Liver (tissue), 9 donors: ENCODE data around the gene FLT3LG. TPM values are rescaled to one million over a fixed set of nuclear protein-coding genes. Genes with fewer than 3 reads are reported as not detected.

ENCODE experiments used
- DNase-seq: peaks from one replicate; pipeline ENCODE4 v3.0.0-alpha.2; 2017; ENCODE audit warnings: low spot score
- H3K27ac ChIP-seq, 2 donors: one replicate each; pipeline ENCODE4 v1.7.0; 2013; ENCODE audit warnings: inconsistent platforms in 2 of 2, low read length in 2 of 2, control low read depth in 1 of 2, low read depth in 1 of 2, mild to moderate bottlenecking in 1 of 2
- H3K27me3 ChIP-seq, 4 donors: one replicate each; pipeline versions ENCODE4 v1.6.1 to v1.7.0; 2013; ENCODE audit warnings: low read length in 3 of 4, inconsistent platforms in 1 of 4, mild to moderate bottlenecking in 1 of 4, moderate library complexity in 1 of 4; ENCODE audit not compliant: control insufficient read depth in 4 of 4, insufficient read depth in 4 of 4
- H3K36me3 ChIP-seq, 4 donors: one replicate each; pipeline versions ENCODE4 v1.6.1 to v1.7.0; 2013; ENCODE audit warnings: low read length in 3 of 4, mild to moderate bottlenecking in 3 of 4, low read depth in 1 of 4, moderate library complexity in 1 of 4; ENCODE audit not compliant: control insufficient read depth in 4 of 4, insufficient read depth in 3 of 4
- H3K4me1 ChIP-seq, 4 donors: one replicate each; pipeline versions ENCODE4 v1.6.1 to v1.7.0; 2013; ENCODE audit warnings: low read length in 3 of 4, mild to moderate bottlenecking in 3 of 4, moderate library complexity in 1 of 4; ENCODE audit not compliant: control insufficient read depth in 4 of 4, insufficient read depth in 4 of 4
- H3K4me3 ChIP-seq, 3 donors: one replicate each; pipeline versions ENCODE4 v1.6.1 to v1.7.0; 2013; ENCODE audit warnings: low read length in 3 of 3, control low read depth in 1 of 3, low read depth in 1 of 3, mild to moderate bottlenecking in 1 of 3
- H3K9ac ChIP-seq, 2 donors: one replicate each; pipeline ENCODE4 v1.7.0; 2013; ENCODE audit warnings: low read length in 2 of 2, mild to moderate bottlenecking in 2 of 2, moderate library complexity in 2 of 2, control low read depth in 1 of 2, low read depth in 1 of 2
- H3K9me3 ChIP-seq, 4 donors: one replicate each; pipeline versions ENCODE4 v1.6.1 to v1.7.0; 2013; ENCODE audit warnings: low read length in 3 of 4; ENCODE audit not compliant: control insufficient read depth in 4 of 4
- ATF3 ChIP-seq: IDR thresholded peaks from 2 replicates; pipeline ENCODE4 v1.6.1; 2016; ENCODE audit warnings: antibody characterized with exemption
- CTCF ChIP-seq: fragments of 150-350 bp; IDR thresholded peaks from 2 replicates; pipeline ENCODE4 v1.5.1; 2017; ENCODE audit warnings: improper control_type of control experiment, low read depth, low read length; ENCODE audit not compliant: missing input control
- EGR1 ChIP-seq, 2 donors: IDR thresholded peaks; 2 replicates each; pipeline ENCODE4 v1.6.1; 2016 to 2018; ENCODE audit warnings: antibody characterized with exemption in 2 of 2, low read depth in 2 of 2
- FOXA1 ChIP-seq: IDR thresholded peaks from 2 replicates; pipeline ENCODE4 v1.6.1; 2016; ENCODE audit warnings: antibody characterized with exemption
- FOXA2 ChIP-seq: IDR thresholded peaks from 2 replicates; pipeline ENCODE4 v1.6.1; 2016; ENCODE audit warnings: antibody characterized with exemption
- HNF4A ChIP-seq, 2 donors: conservative IDR thresholded peaks; 2 replicates each; pipeline ENCODE4 v1.6.1; 2016; ENCODE audit warnings: antibody characterized with exemption in 2 of 2, mild to moderate bottlenecking in 2 of 2
- HNF4G ChIP-seq: IDR thresholded peaks from 2 replicates; pipeline ENCODE4 v1.6.1; 2016; ENCODE audit warnings: antibody characterized with exemption
- JUND ChIP-seq, 2 donors: IDR thresholded peaks; 2 replicates each; pipeline ENCODE4 v1.6.1; 2016; ENCODE audit warnings: antibody characterized with exemption in 2 of 2
- NR2F2 ChIP-seq: IDR thresholded peaks from 2 replicates; pipeline ENCODE4 v1.6.1; 2016; ENCODE audit warnings: antibody characterized with exemption
- RAD21 ChIP-seq, 2 donors: IDR thresholded peaks; 2 replicates each; pipeline ENCODE4 v1.6.1; 2016; ENCODE audit warnings: antibody characterized with exemption in 2 of 2, mild to moderate bottlenecking in 2 of 2
- RXRA ChIP-seq, 2 donors: IDR thresholded peaks; 2 replicates each; pipeline ENCODE4 v1.6.1; 2017 to 2018; ENCODE audit warnings: antibody characterized with exemption in 2 of 2, mild to moderate bottlenecking in 1 of 2
- SP1 ChIP-seq: IDR thresholded peaks from 2 replicates; pipeline ENCODE4 v1.6.1; 2018; ENCODE audit warnings: antibody characterized with exemption, mild to moderate bottlenecking
- YY1 ChIP-seq: IDR thresholded peaks from 2 replicates; pipeline ENCODE4 v1.6.1; 2016; ENCODE audit warnings: antibody characterized with exemption, mild to moderate bottlenecking
- WGBS: extraction: QIAGEN DNeasy Blood & Tissue Kit; methylation state at CpG from one replicate; pipeline ENCODE4 v1.1.7; 2013; 5-methylcytosine and 5-hydroxymethylcytosine counted together
- polyA plus RNA-seq, 2 donors: library from polyadenylated mRNA; stranded (reverse) in 1 of 2; unstranded in 1 of 2; fragments of 200-250 nt in 1 of 2; fragments of >200 nt in 1 of 2; fragmentation: Nextera tagmentation in 1 of 2; extraction: Ambion mirVana in 1 of 2; gene quantifications; one replicate each; pipeline versions ENCODE4 v1.2.1 to v1.2.3, GENCODE V29; 2013 to 2015
- total RNA-seq, 2 donors: library from RNA; depleted of rRNA; stranded (reverse); fragments of >200 nt; gene quantifications; one replicate each; pipeline ENCODE4 v1.2.3, GENCODE V29; 2014
- donor health status: healthy.
- donor health status: healthy.
- donor health status: healthy.
- donor health status: healthy.
- donor health status: healthy.

FLT3LG gene
- total and polyA plus RNA-seq, 4 donors: 0.65 to 4.3 (median 2.2) TPM

- TF ChIP-seq FOXA2 (no peak), SP1 (no peak), EGR1 (IDR thresholded peaks at IDR 0.05; ENCODE audit: low read depth in 2 of 2) (no peak), HNF4A (conservative IDR thresholded peaks at IDR 0.05) (no peak)
- Histone ChIP-seq H3K4me1 (peaks cover 4 to 14% (median 8%) of the 10 kb centered on the region in 4 donors), H3K27me3 (no peaks in the 10 kb centered on the region), H3K4me3 (no peak overlapping the region), H3K27ac (no peak overlapping the region), H3K36me3 (peaks cover 0 to 11% (median 7%) of the 10 kb centered on the region in 4 donors), H3K9me3 (no peaks in the 10 kb centered on the region), H3K9ac (no peak overlapping the region)
- WGBS: 92% methylated on average over 3 of the region's 3 CpGs
- DNase-seq: no peak
Measured at GRCh38 chr19:49445997-49446396, 28.0 kb upstream of the FLT3LG start.

GRCh38 chr19:49447485-49448431, 26.3 kb upstream of the FLT3LG start:
- no peak for TF ChIP-seq ATF3
- 89% methylated on average over 32 of the region's 32 CpGs for WGBS
- H3K27ac ChIP-seq: no peak overlapping the region

GRCh38 chr19:49448432-49448786, 25.6 kb upstream of the FLT3LG start:
- peaks cover 0 to 16% (median 8%) of the 10 kb centered on the region in 4 donors for H3K4me1 ChIP-seq
- no peaks in the 10 kb centered on the region for H3K9me3 ChIP-seq
- no peaks in the 10 kb centered on the region for H3K27me3 ChIP-seq
- H3K27ac ChIP-seq: no peak overlapping the region
- DNase-seq: no peak
- peaks cover 0 to 11% (median 7%) of the 10 kb centered on the region in 4 donors for H3K36me3 ChIP-seq
- 96% methylated on average over 6 of the region's 6 CpGs for WGBS
- TF ChIP-seq CTCF (no peak), HNF4G (no peak), NR2F2 (no peak), RXRA (IDR thresholded peaks at IDR 0.05) (no peak), JUND (IDR thresholded peaks at IDR 0.05) (no peak), RAD21 (IDR thresholded peaks at IDR 0.05) (no peak), FOXA1 (no peak), YY1 (no peak), EGR1 (IDR thresholded peaks at IDR 0.05; ENCODE audit: low read depth in 2 of 2) (no peak)
- no peak overlapping the region for H3K4me3 ChIP-seq
- H3K9ac ChIP-seq: no peak overlapping the region

More at GRCh38 chr19:49447485-49448431, 26.3 kb upstream of the FLT3LG start:
- Histone ChIP-seq H3K9me3 (no peaks in the 10 kb centered on the region), H3K36me3 (peaks cover 0 to 11% (median 7%) of the 10 kb centered on the region in 4 donors), H3K4me3 (no peak overlapping the region), H3K27me3 (no peaks in the 10 kb centered on the region), H3K4me1 (peaks cover 0 to 16% (median 8%) of the 10 kb centered on the region in 4 donors), H3K9ac (no peak overlapping the region)
- DNase-seq: peak; percentile 61
